Head of caudate nucleus (tissue), 42 donors: Measurements from ENCODE around the gene ATE1.
A peak's percentile ranks its signal among the peaks of the same experiment; 100 is the strongest.
"Not testable (repeated sequence)": the region's sequence is repeated elsewhere in the genome, so short reads cannot be mapped to it uniquely, and the experiment has no call there.

ENCODE experiments used
- DNase-seq, 42 donors: peaks; one replicate each; pipeline versions ENCODE4 v3.0.0 to v3.0.0-alpha.2; 2020 to 2021; ENCODE audit warnings: mixed read lengths in 7 of 42
- intact Hi-C: fragments of 100-400 bp; cut with DNase I; formaldehyde crosslinking; loops from one replicate; pipeline ENCODE4 v1.15.0; 2022

Gene ATE1

GRCh38 chr10:121927841-121928527 is at the start of gene ATE1:
ATE1 (minus strand) TSS chr10:121928031; CDS start chr10:121927949, 82 bp downstream.
- DNase-seq, result peak; percentile 83 to 96 (median 92)
- intact Hi-C loops, result loop anchor here (2.0 kb wide), 1 partner anchor 47 kb away; the partner anchor contains the start of gene NSMCE4A

GRCh38 chr10:121976607-121977006 is 48.8 kb upstream of the ATE1 start:
- no peak for DNase-seq
- intact Hi-C loops, result no loop called here

- DNase-seq, result peak in 1 of 42 donors; percentile 17
- intact Hi-C loops, result loop anchor here (2.0 kb wide), 1 partner anchor 47 kb away; the partner anchor contains the start of gene ATE1
These were observed 47.7 kb upstream of the ATE1 start for GRCh38 chr10:121975295-121976086.

- DNase-seq, result peak; percentile 40 to 92 (median 83)
- intact Hi-C loops, result loop anchor here (2.0 kb wide), 1 partner anchor 46 kb away; the partner anchor contains the start of gene ATE1
These were observed 46.9 kb upstream of the ATE1 start, which contains the start of gene NSMCE4A for GRCh38 chr10:121974535-121975294. NSMCE4A (minus strand) TSS chr10:121975217; CDS start chr10:121975165, 52 bp downstream.

- peak in 2 of 42 donors; percentile 15 to 22 for DNase-seq
- intact Hi-C loops, result loop anchor here (2.0 kb wide), 1 partner anchor 45 kb away; the partner anchor contains the start of gene ATE1
These were observed 46.2 kb upstream of the ATE1 start for GRCh38 chr10:121974019-121974534.

GRCh38 chr10:121969086-121969485 is 41.3 kb upstream of the ATE1 start:
- intact Hi-C loops, result not testable (repeated sequence)

GRCh38 chr10:121965996-121966395 is 38.2 kb upstream of the ATE1 start:
- intact Hi-C loops, result no loop called here
- no peak for DNase-seq

More at GRCh38 chr10:121969086-121969485, 41.3 kb upstream of the ATE1 start:
- peak in 1 of 42 donors; percentile 36 for DNase-seq

- intact Hi-C loops, result no loop called here
- no peak for DNase-seq
These were observed 33.6 kb upstream of the ATE1 start for GRCh38 chr10:121961456-121961855.

GRCh38 chr10:121959671-121960070 is 31.8 kb upstream of the ATE1 start:
- DNase-seq, result no peak
- intact Hi-C loops, result no loop called here

- DNase-seq, result peak in 2 of 42 donors; percentile 1 to 5
- intact Hi-C loops, result no loop called here
These were observed 28.6 kb upstream of the ATE1 start for GRCh38 chr10:121956111-121957061.

- intact Hi-C loops, result no loop called here
- DNase-seq, result peak in 2 of 42 donors; percentile 1 to 9
These were observed 24.4 kb upstream of the ATE1 start for GRCh38 chr10:121952226-121952625.

GRCh38 chr10:121949451-121949850 is 21.6 kb upstream of the ATE1 start:
- peak in 2 of 42 donors; percentile 0 to 25 for DNase-seq
- intact Hi-C loops, result no loop called here

- intact Hi-C loops, result no loop called here
- peak in 1 of 42 donors; percentile 1 for DNase-seq
These were observed 21.2 kb upstream of the ATE1 start for GRCh38 chr10:121949049-121949448.

GRCh38 chr10:121947343-121948330 is 19.8 kb upstream of the ATE1 start:
- DNase-seq, result peak in 27 of 42 donors; percentile 22 to 84 (median 49)
- intact Hi-C loops, result no loop called here

- peak in 3 of 42 donors; percentile 8 to 33 (median 15) for DNase-seq
- intact Hi-C loops, result no loop called here
These were observed 15.1 kb upstream of the ATE1 start for GRCh38 chr10:121942749-121943416.

- intact Hi-C loops, result no loop called here
- DNase-seq, result peak in 2 of 42 donors; percentile 0 to 1
These were observed 13.7 kb upstream of the ATE1 start for GRCh38 chr10:121941532-121941931.
